Measurements from ENCODE around the gene OSBPL3. TPM values are rescaled to one million over a fixed set of nuclear protein-coding genes. Genes with fewer than 3 reads are reported as not detected.

Gene OSBPL3
- polyA plus RNA-seq, 1 experiment = 26.5 TPM

DNA sequence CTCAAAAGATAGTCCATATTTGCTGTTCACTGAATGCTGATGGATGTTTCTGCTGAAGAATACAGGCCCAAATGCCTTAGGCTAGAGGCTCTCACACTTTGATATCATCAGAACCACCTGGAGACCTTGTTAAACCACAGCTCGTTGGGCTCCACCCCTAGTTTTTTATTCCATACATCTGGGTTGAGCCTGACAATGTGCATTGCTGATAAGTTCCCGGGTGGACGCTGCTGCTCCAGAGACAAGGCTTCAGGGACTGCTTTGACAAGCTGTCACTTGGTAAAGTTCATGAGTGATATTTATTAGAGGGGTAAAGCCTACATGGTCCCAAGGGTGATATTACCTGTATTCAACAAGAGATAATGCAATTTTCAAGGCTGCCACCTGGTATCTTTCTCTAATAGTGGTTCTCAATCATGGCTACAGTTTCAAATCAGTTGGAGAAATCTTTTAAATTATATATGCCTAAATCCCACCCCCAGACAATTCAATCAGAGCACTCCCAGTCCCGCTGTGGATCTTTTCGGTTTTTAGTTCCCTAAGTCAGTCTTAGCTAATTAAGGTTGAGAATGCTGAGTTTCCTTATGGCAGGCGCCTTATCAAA, 115.7 kb downstream of the OSBPL3 start:
- Histone ChIP-seq H3K36me3 (ENCODE audit: control insufficient read depth, insufficient read depth, low read length) (peaks cover 12% of the 10 kb centered on the region), H3K4me3 (ENCODE audit: low read depth, low read length) (no peak overlapping the region), H3K27me3 (ENCODE audit: control insufficient read depth, insufficient read depth, low read length) (no peaks in the 10 kb centered on the region)
- TF ChIP-seq, protein P1, sequence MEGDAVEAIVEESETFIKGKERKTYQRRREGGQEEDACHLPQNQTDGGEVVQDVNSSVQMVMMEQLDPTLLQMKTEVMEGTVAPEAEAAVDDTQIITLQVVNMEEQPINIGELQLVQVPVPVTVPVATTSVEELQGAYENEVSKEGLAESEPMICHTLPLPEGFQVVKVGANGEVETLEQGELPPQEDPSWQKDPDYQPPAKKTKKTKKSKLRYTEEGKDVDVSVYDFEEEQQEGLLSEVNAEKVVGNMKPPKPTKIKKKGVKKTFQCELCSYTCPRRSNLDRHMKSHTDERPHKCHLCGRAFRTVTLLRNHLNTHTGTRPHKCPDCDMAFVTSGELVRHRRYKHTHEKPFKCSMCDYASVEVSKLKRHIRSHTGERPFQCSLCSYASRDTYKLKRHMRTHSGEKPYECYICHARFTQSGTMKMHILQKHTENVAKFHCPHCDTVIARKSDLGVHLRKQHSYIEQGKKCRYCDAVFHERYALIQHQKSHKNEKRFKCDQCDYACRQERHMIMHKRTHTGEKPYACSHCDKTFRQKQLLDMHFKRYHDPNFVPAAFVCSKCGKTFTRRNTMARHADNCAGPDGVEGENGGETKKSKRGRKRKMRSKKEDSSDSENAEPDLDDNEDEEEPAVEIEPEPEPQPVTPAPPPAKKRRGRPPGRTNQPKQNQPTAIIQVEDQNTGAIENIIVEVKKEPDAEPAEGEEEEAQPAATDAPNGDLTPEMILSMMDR (IDR thresholded peaks at IDR 0.05; ENCODE audit: insufficient read depth, low read depth, low read length) = no peak
- CTCF ChIA-PET = no interaction called here
- no peak for DNase-seq (ENCODE audit: low read depth)
- POLR2A ChIA-PET = no interaction called here

DNA sequence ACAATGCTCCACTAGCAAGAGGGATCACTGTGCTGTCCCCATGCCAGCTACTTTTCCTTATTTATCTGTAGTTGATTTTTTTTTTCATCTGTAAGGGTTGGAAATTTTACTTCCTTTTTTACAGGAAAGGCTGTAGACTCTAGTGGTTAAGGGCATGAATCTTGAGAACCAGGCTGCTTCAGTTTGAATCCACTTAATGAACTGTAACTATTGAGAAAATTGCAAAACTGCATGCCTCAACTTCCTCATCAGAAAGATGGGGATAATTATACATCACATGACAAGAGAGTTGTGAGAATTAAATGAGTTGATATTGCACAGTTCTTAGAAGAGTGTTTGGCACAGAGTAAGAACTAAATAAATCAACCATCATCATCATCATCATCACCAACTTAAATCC, 116.4 kb downstream of the OSBPL3 start:
- Histone ChIP-seq H3K36me3 (ENCODE audit: control insufficient read depth, insufficient read depth, low read length) (peaks cover 12% of the 10 kb centered on the region), H3K27me3 (ENCODE audit: control insufficient read depth, insufficient read depth, low read length) (no peaks in the 10 kb centered on the region), H3K4me3 (ENCODE audit: low read depth, low read length) (no peak overlapping the region)
- ChIA-PET POLR2A (no interaction called here), CTCF (no interaction called here)
- TF ChIP-seq, protein P1 (IDR thresholded peaks at IDR 0.05; ENCODE audit: insufficient read depth, low read depth, low read length) = no peak
- no peak for DNase-seq (ENCODE audit: low read depth)

DNA sequence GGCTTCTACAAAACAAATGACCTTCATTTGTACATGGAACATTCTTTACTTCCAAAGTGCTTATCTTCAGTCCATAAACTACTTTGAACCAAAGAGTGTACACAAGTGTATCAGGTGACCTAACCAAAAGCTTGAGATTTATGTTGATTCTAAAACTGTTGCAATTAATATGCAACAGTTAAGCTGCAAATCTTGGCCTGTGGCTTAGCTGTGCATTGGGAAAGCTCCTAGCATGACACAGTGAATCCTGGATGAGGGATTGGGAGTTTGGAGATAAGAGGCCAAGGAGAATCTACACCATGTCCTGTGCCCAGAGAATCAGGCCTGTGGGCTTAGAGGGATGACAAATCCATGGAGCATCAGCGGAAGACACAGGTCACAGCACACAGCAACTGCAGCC, 117.5 kb downstream of the OSBPL3 start:
- ChIA-PET POLR2A (no interaction called here), CTCF (no interaction called here)
- TF ChIP-seq, protein P1 (IDR thresholded peaks at IDR 0.05; ENCODE audit: insufficient read depth, low read depth, low read length) = no peak
- no peak for DNase-seq (ENCODE audit: low read depth)
- H3K27me3 ChIP-seq (ENCODE audit: control insufficient read depth, insufficient read depth, low read length) = no peaks in the 10 kb centered on the region
- H3K36me3 ChIP-seq (ENCODE audit: control insufficient read depth, insufficient read depth, low read length) = peaks cover 12% of the 10 kb centered on the region
- H3K4me3 ChIP-seq (ENCODE audit: low read depth, low read length) = no peak overlapping the region

DNA sequence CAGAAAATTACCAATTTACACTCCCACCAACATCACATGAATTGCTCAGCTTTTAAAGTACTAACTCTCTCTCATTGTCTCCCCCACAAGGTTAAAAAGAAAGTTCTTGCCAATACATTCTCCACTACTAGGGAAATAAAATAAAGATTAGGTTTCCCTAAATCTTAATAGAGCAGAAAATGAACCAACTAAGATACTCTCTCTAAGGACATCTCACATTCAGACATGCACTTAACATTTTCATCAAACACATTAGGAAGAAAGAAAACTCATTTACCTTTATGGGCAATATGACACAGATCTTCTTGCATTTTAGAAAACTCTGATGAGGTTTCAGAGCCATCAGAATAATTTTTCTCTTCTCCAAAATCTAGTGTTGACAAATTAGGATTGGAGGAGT, 118.6 kb downstream of the OSBPL3 start:
- no peaks in the 10 kb centered on the region for H3K27me3 ChIP-seq (ENCODE audit: control insufficient read depth, insufficient read depth, low read length)
- no peak for DNase-seq (ENCODE audit: low read depth)
- TF ChIP-seq, protein P1 (IDR thresholded peaks at IDR 0.05; ENCODE audit: insufficient read depth, low read depth, low read length) = no peak
- peaks cover 12% of the 10 kb centered on the region for H3K36me3 ChIP-seq (ENCODE audit: control insufficient read depth, insufficient read depth, low read length)
- CTCF ChIA-PET = no interaction called here
- POLR2A ChIA-PET = no interaction called here
- H3K4me3 ChIP-seq (ENCODE audit: low read depth, low read length) = no peak overlapping the region

DNA sequence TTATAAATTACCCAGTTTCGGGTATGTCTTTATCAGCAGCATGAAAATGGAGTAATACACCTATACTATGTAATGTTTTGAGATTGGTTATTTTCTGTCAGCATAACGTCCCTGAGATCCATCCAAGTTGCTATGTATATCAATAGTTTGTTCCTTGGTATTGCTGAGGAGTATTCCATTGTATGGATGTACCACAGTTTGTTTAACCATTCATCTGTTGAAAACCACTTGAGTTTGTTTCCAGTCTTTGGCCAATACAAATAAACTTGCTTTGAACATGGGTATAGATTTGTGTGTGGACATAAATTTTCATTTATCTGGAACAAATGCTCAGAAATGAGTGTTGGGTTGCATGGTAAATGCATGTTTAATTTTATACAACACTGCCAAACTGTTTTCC, 119.4 kb downstream of the OSBPL3 start:
- Histone ChIP-seq H3K27me3 (ENCODE audit: control insufficient read depth, insufficient read depth, low read length) (no peaks in the 10 kb centered on the region), H3K36me3 (ENCODE audit: control insufficient read depth, insufficient read depth, low read length) (peaks cover 12% of the 10 kb centered on the region), H3K4me3 (ENCODE audit: low read depth, low read length) (no peak overlapping the region)
- TF ChIP-seq, protein P1 (IDR thresholded peaks at IDR 0.05; ENCODE audit: insufficient read depth, low read depth, low read length) = no peak
- ChIA-PET POLR2A (no interaction called here), CTCF (no interaction called here)
- DNase-seq (ENCODE audit: low read depth) = no peak
